GM12878 (cell line): ENCODE results near the gene LIM2. TPM values are rescaled to one million over a fixed set of nuclear protein-coding genes. Genes with fewer than 3 reads are reported as not detected.

ENCODE experiments used
- ATF7 ChIP-seq: fragments of 450-650 bp; IDR thresholded peaks from 2 replicates; pipeline ENCODE4 v1.6.1; 2016; ENCODE audit warnings: low read depth, mild to moderate bottlenecking
- CBFB ChIP-seq: IDR thresholded peaks from 2 replicates; pipeline ENCODE4 v1.6.1; 2016; ENCODE audit warnings: antibody characterized with exemption, low read depth
- CREM ChIP-seq: IDR thresholded peaks from 2 replicates; pipeline ENCODE4 v1.6.1; 2014; ENCODE audit warnings: antibody characterized with exemption, low read depth
- DPF2 ChIP-seq: fragments of 450-650 bp; IDR thresholded peaks from 2 replicates; pipeline ENCODE4 v1.6.1; 2017; ENCODE audit warnings: mild to moderate bottlenecking
- EED ChIP-seq: sonication (generic); IDR thresholded peaks from 2 replicates; pipeline ENCODE4 v1.6.1; 2016; ENCODE audit warnings: antibody characterized with exemption, low read depth
- EGR1 ChIP-seq, 2 experiments: IDR thresholded peaks; 1 replicate in 1 of 2; 2 replicates in 1 of 2; pipeline ENCODE4 v1.6.1; 2011 to 2012; ENCODE audit warnings: low read depth in 2 of 2, low read length in 2 of 2, borderline replicate concordance in 1 of 2, mild to moderate bottlenecking in 1 of 2, moderate library complexity in 1 of 2
- FOXM1 ChIP-seq: IDR thresholded peaks from 2 replicates; pipeline ENCODE4 v1.6.1; 2012; ENCODE audit warnings: low read depth, mild to moderate bottlenecking, inconsistent platforms, low read length, moderate library complexity
- IRF4 ChIP-seq: IDR thresholded peaks from 2 replicates; pipeline ENCODE4 v1.6.1; 2011; ENCODE audit warnings: low read depth, low read length
- MEF2A ChIP-seq: IDR thresholded peaks from 2 replicates; pipeline ENCODE4 v1.6.1; 2011; ENCODE audit warnings: low read depth, mild to moderate bottlenecking, low read length, moderate library complexity; ENCODE audit not compliant: insufficient read depth
- MTA2 ChIP-seq: fragments of 450-650 bp; IDR thresholded peaks from 2 replicates; pipeline ENCODE4 v1.6.1; 2016; ENCODE audit warnings: low read depth, mild to moderate bottlenecking, moderate library complexity
- MYB ChIP-seq: fragments of 150-350 bp; IDR thresholded peaks from 2 replicates; pipeline ENCODE4 v1.6.1; 2014; ENCODE audit warnings: mild to moderate bottlenecking, low read depth, low read length, borderline replicate concordance
- NKRF ChIP-seq: fragments of 450-650 bp; conservative IDR thresholded peaks from 2 replicates; pipeline ENCODE4 v1.6.1; 2017; ENCODE audit warnings: mild to moderate bottlenecking, moderate library complexity
- NR2F1 ChIP-seq: fragments of 450-650 bp; conservative IDR thresholded peaks from 2 replicates; pipeline ENCODE4 v1.6.1; 2017; ENCODE audit warnings: mild to moderate bottlenecking
- PAX5 ChIP-seq: IDR thresholded peaks from 2 replicates; pipeline ENCODE4 v1.6.1; 2011; ENCODE audit warnings: low read depth, low read length, borderline replicate concordance
- RAD21 ChIP-seq: IDR thresholded peaks from 2 replicates; pipeline ENCODE4 v1.6.1; 2011; ENCODE audit warnings: mild to moderate bottlenecking, low read depth, low read length, moderate library complexity; ENCODE audit not compliant: insufficient read depth
- RB1 ChIP-seq: fragments of 450-650 bp; formaldehyde crosslinking; IDR thresholded peaks from 2 replicates; pipeline ENCODE4 v1.6.1; 2017; ENCODE audit warnings: mild to moderate bottlenecking, borderline replicate concordance
- RBBP5 ChIP-seq: fragments of 200-600 bp; sonication (generic); conservative IDR thresholded peaks from 2 replicates; pipeline ENCODE4 v1.6.1; 2016
- SKIL ChIP-seq: fragments of 450-650 bp; IDR thresholded peaks from 2 replicates; pipeline ENCODE4 v1.6.1; 2017; ENCODE audit warnings: mild to moderate bottlenecking, low read depth, inconsistent platforms; ENCODE audit not compliant: poor library complexity, severe bottlenecking
- SREBF2 ChIP-seq: IDR thresholded peaks from 2 replicates; pipeline ENCODE4 v1.6.1; 2012; ENCODE audit warnings: mild to moderate bottlenecking, low read length
- polyA plus RNA-seq, 11 experiments: library from polyadenylated mRNA; depleted of rRNA in 4 of 11; unstranded in 6 of 11; stranded (reverse) in 5 of 11; fragments of >200 nt; fragmentation: Nextera tagmentation in 4 of 11; fragmentation: Illumina TruSeq in 1 of 11; extraction: Ambion mirVana in 4 of 11; extraction: Trizol in 1 of 11; gene quantifications; 1 replicate in 1 of 11; 2 replicates in 10 of 11; pipeline versions ENCODE4 v1.2.1 to v1.2.3, GENCODE V29; 2011 to 2016; ENCODE audit warnings: inconsistent platforms in 2 of 11, missing spikeins in 2 of 11, low read depth in 1 of 11
- total RNA-seq, 4 experiments: library from RNA; depleted of rRNA in 3 of 4; stranded (reverse); fragments of >200 nt in 3 of 4; fragmentation: Illumina TruSeq in 1 of 4; extraction: Trizol in 1 of 4; gene quantifications; 2 replicates each; pipeline versions ENCODE4 v1.2.1 to v1.2.3, GENCODE V29; 2013 to 2021
- TF ChIP-seq, protein P1 (sequence below): fragments of 450-650 bp; IDR thresholded peaks from 2 replicates; pipeline ENCODE4 v1.6.1; 2017; ENCODE audit warnings: low read depth, mild to moderate bottlenecking, moderate library complexity
- TF ChIP-seq, protein P2 (sequence below): fragments of 450-650 bp; IDR thresholded peaks from 2 replicates; pipeline ENCODE4 v1.6.1; 2016; ENCODE audit warnings: mild to moderate bottlenecking, moderate library complexity, borderline replicate concordance

The LIM2 gene
- total and polyA plus RNA-seq, 10 of the 15 experiments (the other 5 are each of a cell fraction or from before 2014, with no cell fraction given), result not detected

GRCh38 chr19:51375504-51376221 is 12.1 kb downstream of the LIM2 start (continued):
- peak; percentile 47; the same call in 1 of the 2 replicates for TF ChIP-seq PAX5
- TF ChIP-seq, protein P1, sequence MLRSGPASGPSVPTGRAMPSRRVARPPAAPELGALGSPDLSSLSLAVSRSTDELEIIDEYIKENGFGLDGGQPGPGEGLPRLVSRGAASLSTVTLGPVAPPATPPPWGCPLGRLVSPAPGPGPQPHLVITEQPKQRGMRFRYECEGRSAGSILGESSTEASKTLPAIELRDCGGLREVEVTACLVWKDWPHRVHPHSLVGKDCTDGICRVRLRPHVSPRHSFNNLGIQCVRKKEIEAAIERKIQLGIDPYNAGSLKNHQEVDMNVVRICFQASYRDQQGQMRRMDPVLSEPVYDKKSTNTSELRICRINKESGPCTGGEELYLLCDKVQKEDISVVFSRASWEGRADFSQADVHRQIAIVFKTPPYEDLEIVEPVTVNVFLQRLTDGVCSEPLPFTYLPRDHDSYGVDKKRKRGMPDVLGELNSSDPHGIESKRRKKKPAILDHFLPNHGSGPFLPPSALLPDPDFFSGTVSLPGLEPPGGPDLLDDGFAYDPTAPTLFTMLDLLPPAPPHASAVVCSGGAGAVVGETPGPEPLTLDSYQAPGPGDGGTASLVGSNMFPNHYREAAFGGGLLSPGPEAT, result peak; percentile 73
- TF ChIP-seq RB1, result no peak
- no peak for TF ChIP-seq EGR1 (IDR thresholded peaks at IDR 0.05; ENCODE audit: borderline replicate concordance in 1 of 2, low read depth in 2 of 2, low read length in 2 of 2)
- no peak for TF ChIP-seq MEF2A
- peak; percentile 27; the same call in 1 of the 2 replicates for TF ChIP-seq CREM
- 0 out of 2 replicates have a peak, but pooled peaks have one; percentile 40 for TF ChIP-seq FOXM1
- TF ChIP-seq RBBP5, result no peak
- peak; percentile 67; the same call in 1 of the 2 replicates for TF ChIP-seq DPF2
- TF ChIP-seq ATF7, result peak; percentile 10; the same call in 1 of the 2 replicates
- 0 out of 2 replicates have a peak, but pooled peaks have one; percentile 24 for TF ChIP-seq MTA2
- no peak for TF ChIP-seq MYB
- TF ChIP-seq RAD21, result no peak
- TF ChIP-seq EED, result peak; percentile 96
- peak; percentile 80 for TF ChIP-seq NR2F1
- peak; percentile 33 for TF ChIP-seq SKIL
- 0 out of 2 replicates have a peak, but pooled peaks have one; percentile 24 for TF ChIP-seq NKRF
- TF ChIP-seq, protein P2, sequence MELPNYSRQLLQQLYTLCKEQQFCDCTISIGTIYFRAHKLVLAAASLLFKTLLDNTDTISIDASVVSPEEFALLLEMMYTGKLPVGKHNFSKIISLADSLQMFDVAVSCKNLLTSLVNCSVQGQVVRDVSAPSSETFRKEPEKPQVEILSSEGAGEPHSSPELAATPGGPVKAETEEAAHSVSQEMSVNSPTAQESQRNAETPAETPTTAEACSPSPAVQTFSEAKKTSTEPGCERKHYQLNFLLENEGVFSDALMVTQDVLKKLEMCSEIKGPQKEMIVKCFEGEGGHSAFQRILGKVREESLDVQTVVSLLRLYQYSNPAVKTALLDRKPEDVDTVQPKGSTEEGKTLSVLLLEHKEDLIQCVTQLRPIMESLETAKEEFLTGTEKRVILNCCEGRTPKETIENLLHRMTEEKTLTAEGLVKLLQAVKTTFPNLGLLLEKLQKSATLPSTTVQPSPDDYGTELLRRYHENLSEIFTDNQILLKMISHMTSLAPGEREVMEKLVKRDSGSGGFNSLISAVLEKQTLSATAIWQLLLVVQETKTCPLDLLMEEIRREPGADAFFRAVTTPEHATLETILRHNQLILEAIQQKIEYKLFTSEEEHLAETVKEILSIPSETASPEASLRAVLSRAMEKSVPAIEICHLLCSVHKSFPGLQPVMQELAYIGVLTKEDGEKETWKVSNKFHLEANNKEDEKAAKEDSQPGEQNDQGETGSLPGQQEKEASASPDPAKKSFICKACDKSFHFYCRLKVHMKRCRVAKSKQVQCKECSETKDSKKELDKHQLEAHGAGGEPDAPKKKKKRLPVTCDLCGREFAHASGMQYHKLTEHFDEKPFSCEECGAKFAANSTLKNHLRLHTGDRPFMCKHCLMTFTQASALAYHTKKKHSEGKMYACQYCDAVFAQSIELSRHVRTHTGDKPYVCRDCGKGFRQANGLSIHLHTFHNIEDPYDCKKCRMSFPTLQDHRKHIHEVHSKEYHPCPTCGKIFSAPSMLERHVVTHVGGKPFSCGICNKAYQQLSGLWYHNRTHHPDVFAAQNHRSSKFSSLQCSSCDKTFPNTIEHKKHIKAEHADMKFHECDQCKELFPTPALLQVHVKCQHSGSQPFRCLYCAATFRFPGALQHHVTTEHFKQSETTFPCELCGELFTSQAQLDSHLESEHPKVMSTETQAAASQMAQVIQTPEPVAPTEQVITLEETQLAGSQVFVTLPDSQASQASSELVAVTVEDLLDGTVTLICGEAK, result no peak
- TF ChIP-seq SREBF2, result no peak
- peak; percentile 88 for TF ChIP-seq CBFB
- TF ChIP-seq IRF4, result no peak
